OCI-LY7 (cell line): ENCODE measurements around the gene IPO9.

Source experiments
- CTCF ChIP-seq: fragments of 200-600 bp; sonication (generic); conservative IDR thresholded peaks from 2 replicates; pipeline ENCODE4 v1.5.1; 2014; ENCODE audit warnings: mild to moderate bottlenecking, antibody characterized with exemption, low read length, moderate library complexity, mixed read lengths
- EZH2phosphoT487 ChIP-seq: fragments of 200-600 bp; sonication (generic); IDR thresholded peaks from 2 replicates; pipeline ENCODE4 v1.6.1; 2018; ENCODE audit warnings: low read depth, borderline replicate concordance, mild to moderate bottlenecking, mixed run types, antibody characterized with exemption, low read length, moderate library complexity, mixed read lengths

- TF ChIP-seq EZH2phosphoT487 (no peak), CTCF (peak; percentile 33)
Observed at GRCh38 chr1:201793306-201793925, 35.5 kb upstream of the IPO9 start.
